ENCODE results near the gene CLK2. TPM values are rescaled to one million over a fixed set of nuclear protein-coding genes. Genes with fewer than 3 reads are reported as not detected.

The CLK2 gene
- 18.2 and 24.1 TPM in 2 replicates for total RNA-seq

DNA sequence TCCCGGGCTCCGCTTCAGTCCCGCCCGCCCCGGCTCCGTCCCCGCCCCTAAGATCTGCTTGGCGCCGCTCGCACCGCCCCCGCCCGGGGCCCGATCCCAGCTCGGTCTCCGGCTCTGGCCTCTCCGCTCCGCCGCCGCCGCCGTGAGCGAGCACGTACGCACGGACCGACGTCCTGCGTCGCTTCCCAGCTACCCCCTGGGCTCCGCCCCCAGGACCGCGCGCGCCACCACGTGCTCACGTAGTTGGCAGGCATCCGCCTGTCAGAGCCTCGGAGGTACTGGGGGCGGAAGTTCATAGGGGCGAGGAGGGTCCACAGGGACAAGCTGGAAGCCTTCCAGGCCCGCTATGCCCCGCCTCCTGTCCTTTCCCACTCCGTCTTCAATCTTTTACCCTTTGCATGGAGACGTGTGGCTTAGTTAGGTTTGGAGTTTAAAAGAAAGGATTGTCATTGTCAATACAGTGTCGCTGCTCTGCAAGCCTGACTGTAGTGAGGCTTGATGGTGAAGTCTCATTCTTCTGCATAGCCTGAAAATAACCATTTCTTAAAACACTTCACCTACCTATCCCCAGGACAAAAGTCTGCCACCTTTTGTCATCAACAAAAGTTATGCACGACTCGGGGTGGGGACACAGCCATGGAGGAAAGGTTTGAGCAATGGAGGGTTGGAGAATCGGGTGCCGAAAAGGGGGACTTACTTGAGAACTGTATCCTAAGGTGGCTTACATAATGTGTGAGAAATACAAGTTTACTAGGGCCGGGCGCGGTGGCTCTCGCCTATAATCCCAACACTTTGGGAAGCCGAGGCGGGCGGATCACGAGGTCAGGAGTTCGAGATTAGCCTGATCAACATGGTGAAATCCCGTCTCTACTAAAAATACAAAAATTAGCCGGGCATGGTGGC lies at the start of gene CLK2:
TSS of gene CLK2 (minus strand) at position 162 of the 903 bp plus-strand sequence. CDS start 2,527 bp downstream, outside the sequence.

DNA sequence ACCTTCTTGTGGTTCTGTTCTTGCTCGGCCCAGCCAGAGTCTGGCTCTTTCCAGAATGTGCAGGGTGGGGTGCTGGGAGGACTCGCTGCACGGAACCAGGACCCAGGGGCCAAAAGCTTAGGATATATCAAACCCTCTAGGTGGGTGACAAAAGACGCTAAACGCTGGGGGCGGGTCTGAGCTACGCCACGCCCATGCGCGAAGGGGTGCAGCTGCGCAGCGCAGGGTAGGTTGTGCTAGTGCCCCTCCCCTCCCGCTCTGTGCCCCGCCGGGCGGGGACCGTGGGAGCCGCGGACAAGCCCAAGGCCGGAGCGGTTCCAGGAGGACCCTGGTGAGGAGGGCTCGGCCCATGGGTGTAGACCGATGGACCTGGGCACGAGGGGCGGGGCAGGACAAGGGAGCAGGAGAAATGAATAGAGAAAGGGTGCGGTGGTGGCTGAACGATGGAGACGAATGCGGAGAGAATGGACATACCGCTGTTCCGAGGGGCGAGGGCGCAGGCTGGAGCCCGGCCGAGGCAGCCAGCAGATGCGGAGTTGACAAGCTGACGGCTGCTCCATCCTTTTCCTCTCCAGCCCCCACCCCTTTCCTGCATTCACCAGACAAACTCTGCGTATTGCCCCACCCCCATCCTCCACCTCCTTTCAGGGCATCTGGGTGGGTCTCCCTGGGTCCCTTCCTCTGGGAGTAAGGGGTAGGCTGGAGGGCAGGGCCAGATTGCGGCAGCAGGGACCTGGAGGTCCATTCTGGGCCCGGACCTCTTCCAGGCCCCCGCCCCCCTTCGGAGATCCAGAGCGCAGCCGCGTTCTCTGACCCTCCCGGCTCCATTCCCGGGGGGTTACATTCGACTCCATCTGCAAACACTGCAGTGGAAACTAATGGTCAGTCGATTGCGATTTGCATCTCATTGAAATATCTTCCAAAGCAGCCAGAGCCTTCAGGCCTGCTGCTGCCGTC lies 47.6 kb upstream of the CLK2 start, which contains the start of gene RUSC1:
TSS of gene RUSC1 (plus strand) at position 234 of the 957 bp plus-strand sequence. CDS start 880 bp downstream, outside the sequence.

GRCh38 chr1:155308493-155309422 lies 35.5 kb upstream of the CLK2 start, which contains the start of gene FDPS:
Gene FDPS (plus strand): TSS chr1:155308866. CDS start chr1:155309790, 924 bp downstream.

GRCh38 chr1:155301342-155301841 lies 28.1 kb upstream of the CLK2 start, which contains the start of gene PKLR:
Gene PKLR (minus strand): TSS chr1:155301438. CDS start chr1:155301395, 43 bp downstream.

GRCh38 chr1:155277070-155277901 lies 4.0 kb upstream of the CLK2 start, which contains the start of gene HCN3:
Gene HCN3 (plus strand): TSS chr1:155277463. CDS start chr1:155277591, 128 bp downstream.

DNA sequence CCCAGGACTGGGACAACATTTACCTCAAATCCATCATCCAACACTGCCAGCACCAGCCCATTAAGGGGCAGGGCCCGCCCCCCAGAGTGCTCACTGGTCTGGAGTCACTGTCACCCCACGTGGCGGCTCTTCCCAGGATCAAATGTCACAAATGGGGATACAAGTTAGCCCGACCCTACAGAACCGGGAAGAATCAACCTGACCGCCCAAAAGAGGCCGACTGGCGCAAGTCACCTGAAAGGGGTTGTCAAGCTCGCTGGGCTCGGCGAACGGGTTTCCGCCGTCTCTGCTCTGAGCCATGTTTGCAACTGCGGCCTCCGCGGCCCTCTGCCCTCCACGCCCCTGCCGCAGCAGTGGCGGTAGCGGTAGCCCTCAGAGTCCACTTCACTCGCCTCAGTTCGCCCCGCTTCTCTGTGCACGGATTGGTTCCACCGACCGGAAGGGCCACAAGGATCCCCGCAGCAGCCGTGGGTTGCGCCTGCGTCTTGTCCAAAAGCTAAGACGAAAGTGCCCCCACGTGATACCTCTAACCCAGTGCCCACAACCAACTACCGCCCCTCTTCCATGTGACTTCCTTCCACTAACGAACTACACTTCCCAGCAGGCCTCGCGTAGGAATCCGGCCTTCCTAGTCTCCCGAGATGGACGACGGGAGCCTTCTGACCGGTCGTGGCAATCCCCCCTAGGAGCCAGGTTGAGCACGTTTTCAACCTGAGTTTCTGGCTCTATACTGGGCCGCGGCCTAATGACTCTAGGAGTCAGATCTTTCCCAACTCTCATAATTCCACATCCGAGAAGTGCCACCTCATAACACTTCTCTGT lies 11.2 kb downstream of the CLK2 start, which contains the start of gene SCAMP3:
TSS of gene SCAMP3 (minus strand) at position 509 of the 822 bp plus-strand sequence. CDS start at position 300, 209 bp downstream.

DNA sequence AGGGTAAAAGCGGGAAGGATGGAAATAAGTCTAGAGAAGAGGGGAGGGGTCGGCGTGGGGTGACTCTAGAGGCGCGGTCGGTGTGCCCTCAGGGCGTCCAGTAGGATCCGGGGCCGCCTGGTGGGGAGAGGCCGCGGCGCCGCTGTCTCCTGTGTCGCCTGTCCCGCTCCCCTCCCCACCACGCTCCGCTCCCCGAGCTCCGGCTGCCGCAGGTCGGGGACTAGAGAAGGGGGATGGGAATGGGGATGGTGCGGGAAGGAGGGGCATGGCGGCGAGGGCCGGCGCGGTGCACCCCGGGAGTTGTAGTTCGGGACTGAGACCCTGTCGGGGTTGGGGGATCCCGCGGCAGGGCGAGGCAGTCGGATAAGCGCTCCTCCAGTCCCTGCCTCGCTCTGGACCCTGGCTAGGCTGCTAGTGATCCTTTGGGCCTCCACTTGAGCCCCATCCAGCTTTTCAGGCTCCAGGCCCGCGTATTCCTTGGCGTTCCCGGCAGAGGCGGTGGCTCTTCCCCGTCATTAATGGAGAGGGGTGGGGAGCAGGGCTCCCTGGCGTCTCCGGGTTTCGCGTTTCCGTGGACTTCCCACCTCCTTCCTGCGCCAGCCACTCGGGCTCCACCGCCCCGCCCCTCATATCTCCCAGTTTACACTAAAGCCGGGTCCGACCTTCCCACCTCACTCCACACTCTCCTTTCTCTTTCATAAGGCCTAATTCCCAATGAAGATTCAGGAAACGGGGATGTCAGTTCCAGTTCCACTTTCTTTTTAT lies 17.9 kb downstream of the CLK2 start, which contains the start of gene ENTREP3:
TSS of gene ENTREP3 (minus strand) at position 241 of the 765 bp plus-strand sequence. CDS start 606 bp downstream, outside the sequence.

Other genes starting within 250 kb of the CLK2 start
- 0.18 and 0.29 TPM in 2 replicates for gene DCST2, start 239.7 kb downstream of the CLK2 start, total RNA-seq
- not detected in 2 replicates for gene DCST1, start 239.7 kb downstream of the CLK2 start, total RNA-seq
- 84.7 and 112 TPM in 2 replicates for gene ADAM15, start 222.2 kb downstream of the CLK2 start, total RNA-seq
- 4.6 and 7.8 TPM in 2 replicates for gene EFNA4, start 209.8 kb downstream of the CLK2 start, total RNA-seq
- gene EFNA3, start 194.7 kb downstream of the CLK2 start, total RNA-seq: 0.53 and 0.58 TPM in 2 replicates
- not detected in 2 replicates for gene EFNA1, start 145.6 kb downstream of the CLK2 start, total RNA-seq
- 78.3 and 119 TPM in 2 replicates for gene SLC50A1, start 137.7 kb downstream of the CLK2 start, total RNA-seq
- 218 and 219 TPM in 2 replicates for gene DPM3, start 133.0 kb downstream of the CLK2 start, total RNA-seq
- gene KRTCAP2, start 100.2 kb downstream of the CLK2 start, total RNA-seq: 192 and 276 TPM in 2 replicates
- gene TRIM46, start 99.7 kb downstream of the CLK2 start, total RNA-seq: 3.7 and 5.8 TPM in 2 replicates
- gene THBS3, start 65.6 kb downstream of the CLK2 start, total RNA-seq: 19.0 and 21.3 TPM in 2 replicates
- gene MTX1, start 64.8 kb downstream of the CLK2 start, total RNA-seq: 105 and 129 TPM in 2 replicates
- 17.9 and 21.0 TPM in 2 replicates for gene ENTREP3, start 18.0 kb downstream of the CLK2 start, total RNA-seq
- gene SCAMP3, start 11.1 kb downstream of the CLK2 start, total RNA-seq: 92.3 and 114 TPM in 2 replicates
- gene HCN3, start 4.0 kb upstream of the CLK2 start, total RNA-seq: under 0.01 and 1.2 TPM in 2 replicates
- gene PKLR, start 27.9 kb upstream of the CLK2 start, total RNA-seq: not detected in 2 replicates
- 1,079 and 1,092 TPM in 2 replicates for gene FDPS, start 35.4 kb upstream of the CLK2 start, total RNA-seq
- gene RUSC1, start 47.4 kb upstream of the CLK2 start, total RNA-seq: 23.4 and 35.5 TPM in 2 replicates